GM18517 (cell line): Measurements from ENCODE around the gene SNRNP48.

Experiments used
- ATAC-seq: cut with Tn5 transposase; IDR thresholded peaks from one replicate; pipeline ENCODE4 v1.9.1; 2021; ENCODE audit warnings: mild to moderate bottlenecking, moderate library complexity; ENCODE audit not compliant: unreplicated experiment

SNRNP48 gene

GRCh38 chr6:7640607-7641577, 50.9 kb downstream of the SNRNP48 start:
- ATAC-seq = no peak

- no peak for ATAC-seq
These were observed 52.8 kb downstream of the SNRNP48 start for GRCh38 chr6:7642791-7643190.

- ATAC-seq = no peak
These were observed 54.4 kb downstream of the SNRNP48 start for GRCh38 chr6:7644417-7644816.

- no peak for ATAC-seq
These were observed 56.4 kb downstream of the SNRNP48 start for GRCh38 chr6:7646394-7646793.

GRCh38 chr6:7647504-7647903, 57.5 kb downstream of the SNRNP48 start:
- ATAC-seq = peak; percentile 78

- ATAC-seq = no peak
These were observed 59.2 kb downstream of the SNRNP48 start for GRCh38 chr6:7649037-7649810.

GRCh38 chr6:7650878-7651277, 60.9 kb downstream of the SNRNP48 start:
- no peak for ATAC-seq

- no peak for ATAC-seq
These were observed 63.0 kb downstream of the SNRNP48 start for GRCh38 chr6:7652957-7653356.

- no peak for ATAC-seq
These were observed 66.4 kb downstream of the SNRNP48 start for GRCh38 chr6:7656355-7656754.

GRCh38 chr6:7658543-7658942, 68.5 kb downstream of the SNRNP48 start:
- no peak for ATAC-seq

- ATAC-seq = no peak
These were observed 71.4 kb downstream of the SNRNP48 start for GRCh38 chr6:7661364-7661763.
